Hematopoietic multipotent progenitor cell treated with erythropoietin and hydrocortisone succinate and interleukin-3 and kit ligand, for 8 days (in vitro differentiated cells): Measurements from ENCODE around the gene PLD5.
"Not testable (repeated sequence)": the region's sequence is repeated elsewhere in the genome, so short reads cannot be mapped to it uniquely, and the experiment has no call there.

Source experiments
- DNase-seq: peaks from one replicate; pipeline ENCODE4 v3.0.0-alpha.2; 2015

Gene PLD5

GRCh38 chr1:242206994-242207393 lies 317.5 kb downstream of the PLD5 start:
- DNase-seq, result no peak

- DNase-seq, result no peak
These were observed 318.6 kb downstream of the PLD5 start for GRCh38 chr1:242205622-242206489.

- DNase-seq, result no peak
These were observed 321.2 kb downstream of the PLD5 start for GRCh38 chr1:242203262-242203661.

- DNase-seq, result no peak
These were observed 323.4 kb downstream of the PLD5 start for GRCh38 chr1:242201090-242201489.

- DNase-seq, result no peak
These were observed 324.6 kb downstream of the PLD5 start for GRCh38 chr1:242199776-242200458.

GRCh38 chr1:242197907-242198820 lies 326.3 kb downstream of the PLD5 start:
- DNase-seq, result no peak

GRCh38 chr1:242196914-242197313 lies 327.6 kb downstream of the PLD5 start:
- no peak for DNase-seq

GRCh38 chr1:242196101-242196500 lies 328.4 kb downstream of the PLD5 start:
- DNase-seq, result no peak

- no peak for DNase-seq
These were observed 334.9 kb downstream of the PLD5 start for GRCh38 chr1:242189591-242189990.

GRCh38 chr1:242187816-242188215 lies 336.7 kb downstream of the PLD5 start:
- DNase-seq, result no peak

- DNase-seq, result no peak
These were observed 337.3 kb downstream of the PLD5 start for GRCh38 chr1:242187171-242187570.

GRCh38 chr1:242185731-242186130 lies 338.8 kb downstream of the PLD5 start:
- DNase-seq, result peak; percentile 10

GRCh38 chr1:242184955-242185354 lies 339.5 kb downstream of the PLD5 start:
- no peak for DNase-seq

GRCh38 chr1:242179767-242180166 lies 344.7 kb downstream of the PLD5 start:
- not testable (repeated sequence) for DNase-seq

- DNase-seq, result no peak
These were observed 345.4 kb downstream of the PLD5 start for GRCh38 chr1:242178924-242179708.

GRCh38 chr1:242178436-242178835 lies 346.1 kb downstream of the PLD5 start:
- no peak for DNase-seq

- DNase-seq, result no peak
These were observed 362.4 kb downstream of the PLD5 start for GRCh38 chr1:242162140-242162539.

GRCh38 chr1:242147096-242147976 lies 377.2 kb downstream of the PLD5 start:
- DNase-seq, result peak; percentile 17

- DNase-seq, result no peak
These were observed 377.8 kb downstream of the PLD5 start for GRCh38 chr1:242146652-242147051.

- DNase-seq, result no peak
These were observed 383.7 kb downstream of the PLD5 start for GRCh38 chr1:242140836-242141235.

GRCh38 chr1:242139986-242140385 lies 384.5 kb downstream of the PLD5 start:
- DNase-seq, result no peak
